GM21390 (cell line): Measurements from ENCODE around the gene OR7G1.

Experiments used
- ATAC-seq: cut with Tn5 transposase; IDR thresholded peaks from one replicate; pipeline ENCODE4 v1.9.1; 2021; ENCODE audit not compliant: unreplicated experiment

OR7G1 gene

GRCh38 chr19:9115307-9115813 lies at the start of gene OR7G1:
Gene OR7G1, minus strand, starts transcription at chr19:9115763. Its CDS starts 0 bp downstream, at chr19:9115763.
- no peak for ATAC-seq

- no peak for ATAC-seq
Observed at GRCh38 chr19:9165261-9165660, 49.7 kb upstream of the OR7G1 start.

DNA sequence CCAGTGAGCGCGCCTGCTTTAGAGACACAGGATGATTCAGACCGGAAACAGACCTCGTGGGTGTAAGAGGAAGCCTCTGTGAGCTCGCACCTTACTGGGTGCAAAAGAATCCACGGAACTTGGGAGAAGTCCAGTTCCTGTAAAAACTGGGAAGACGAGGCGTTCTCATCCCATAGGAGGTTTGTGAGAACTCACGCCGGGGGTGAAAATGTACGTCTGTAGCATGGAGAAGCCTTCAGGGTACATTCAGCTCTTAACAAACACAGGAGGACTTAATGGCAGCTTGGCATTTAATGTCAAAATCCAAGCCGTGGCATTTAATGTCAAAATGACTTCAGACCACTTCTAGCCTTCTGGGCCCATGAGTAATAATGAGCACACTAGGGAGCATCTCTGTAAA lies 45.9 kb upstream of the OR7G1 start:
- no peak for ATAC-seq

DNA sequence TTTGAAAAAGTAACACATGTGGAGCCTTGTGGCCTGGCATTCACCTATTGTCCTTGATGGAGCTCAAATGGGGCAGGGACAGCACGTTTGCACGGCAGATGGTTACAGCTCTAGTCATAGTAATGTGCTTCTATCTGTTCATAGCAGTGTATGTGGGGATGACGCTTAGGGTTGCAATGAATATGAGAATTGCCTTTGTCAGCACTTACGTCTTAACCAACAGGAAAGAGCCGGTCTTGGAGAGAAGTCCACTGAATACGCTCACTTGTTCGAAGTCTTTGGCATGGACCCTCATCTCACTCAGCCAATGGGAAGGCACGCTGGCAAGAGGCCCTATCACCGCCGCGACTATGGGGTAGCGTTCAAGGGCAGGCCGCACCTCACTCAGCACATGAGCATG lies 44.3 kb upstream of the OR7G1 start:
- no peak for ATAC-seq

GRCh38 chr19:9156304-9156703 lies 40.7 kb upstream of the OR7G1 start:
- no peak for ATAC-seq

DNA sequence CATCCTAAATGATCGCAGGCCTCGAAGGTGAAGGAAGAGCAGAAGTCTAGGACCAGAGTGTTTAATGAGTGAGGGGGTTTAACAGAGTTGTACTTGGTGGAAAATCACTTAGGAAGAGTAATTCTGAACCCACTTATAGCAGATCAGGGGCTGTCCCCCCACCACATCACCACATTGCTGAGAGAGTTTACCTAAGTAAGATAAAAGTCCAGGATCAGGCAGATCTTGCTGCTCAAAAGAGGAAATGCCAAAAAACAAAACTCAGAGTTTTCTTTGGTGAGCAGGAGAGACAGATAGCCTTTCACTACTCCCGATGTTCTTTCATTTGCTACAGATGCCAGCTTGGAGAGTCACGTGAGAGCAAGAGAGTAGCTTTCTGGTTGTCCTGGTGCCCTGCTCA lies 40.0 kb upstream of the OR7G1 start:
- ATAC-seq: no peak

- no peak for ATAC-seq
Observed at GRCh38 chr19:9151367-9151766, 35.8 kb upstream of the OR7G1 start.

DNA sequence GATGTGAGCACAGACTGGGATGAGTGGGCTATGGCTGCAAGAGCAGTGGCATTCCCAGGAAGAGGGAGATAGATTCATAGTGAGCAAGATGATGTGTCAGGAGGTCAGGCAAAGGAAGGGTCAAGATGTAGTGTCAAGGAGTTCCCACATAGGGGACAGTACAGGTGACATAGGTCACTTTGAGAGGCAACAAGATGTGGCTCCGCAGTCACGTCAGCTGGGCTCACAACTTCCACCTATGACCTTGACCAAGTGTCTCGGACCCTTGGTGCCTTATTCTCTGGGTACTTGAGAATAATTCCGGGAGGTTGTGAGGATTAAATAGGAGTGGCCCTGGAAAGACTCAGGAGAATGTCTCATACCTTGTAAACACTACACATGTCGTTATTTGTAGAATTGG lies 35.1 kb upstream of the OR7G1 start:
- ATAC-seq: no peak

DNA sequence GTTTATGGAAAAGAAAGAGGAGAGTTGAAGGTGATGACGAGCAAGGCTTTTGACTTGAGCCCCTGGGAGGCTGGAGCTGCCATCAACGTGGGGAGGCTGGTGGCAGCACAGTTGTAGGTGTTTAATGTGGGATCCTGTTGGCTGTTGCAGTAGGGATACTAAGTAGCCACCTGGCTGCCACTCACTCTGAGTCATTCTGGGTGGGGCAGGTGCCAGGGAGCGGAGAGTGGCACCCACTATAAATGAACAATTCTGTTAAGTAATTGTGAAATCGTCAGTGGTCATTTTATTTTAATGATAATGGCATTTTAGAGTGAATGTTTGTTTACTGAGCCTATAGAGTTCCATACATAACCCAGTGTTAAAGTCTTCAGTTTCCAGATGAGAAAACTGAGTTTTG lies 34.4 kb upstream of the OR7G1 start:
- ATAC-seq: no peak

DNA sequence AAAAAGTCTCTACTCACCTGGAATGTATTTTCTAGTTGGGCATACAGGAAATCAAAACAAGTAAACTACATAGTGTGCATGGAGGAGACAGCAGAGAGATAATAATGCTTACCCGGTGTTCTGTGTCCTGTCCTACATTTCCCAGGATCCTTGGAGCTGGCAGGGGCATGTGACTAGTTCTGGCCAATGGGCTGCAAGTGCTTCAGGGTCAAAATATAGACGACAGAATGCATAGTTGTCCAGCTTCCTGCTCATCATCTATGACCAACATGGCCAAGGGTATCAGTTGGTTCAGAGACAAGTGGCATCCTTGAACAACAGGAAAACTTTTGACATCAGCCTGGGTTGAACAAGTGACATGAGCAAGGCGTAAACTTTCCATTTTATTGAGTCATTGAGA lies 33.1 kb upstream of the OR7G1 start:
- no peak for ATAC-seq

DNA sequence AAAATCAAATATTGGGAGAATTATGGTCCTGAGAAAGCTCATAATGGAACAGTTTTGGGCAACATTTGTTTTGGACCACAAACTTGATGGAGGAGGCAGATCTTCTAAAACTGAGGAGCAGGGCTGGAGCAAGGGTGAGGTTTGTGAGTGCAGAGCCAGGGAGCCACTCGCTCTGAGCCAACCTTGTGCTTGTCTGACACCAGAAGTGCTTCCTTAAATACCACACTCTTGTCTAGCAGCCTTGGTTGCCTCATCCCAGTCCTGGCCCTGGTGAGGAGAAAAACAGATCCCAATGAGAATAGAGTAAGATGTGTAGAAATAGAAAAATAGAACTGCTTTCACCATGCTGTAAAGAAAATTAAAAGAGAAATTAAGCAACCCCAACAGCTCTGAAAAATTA lies 31.3 kb upstream of the OR7G1 start:
- no peak for ATAC-seq

DNA sequence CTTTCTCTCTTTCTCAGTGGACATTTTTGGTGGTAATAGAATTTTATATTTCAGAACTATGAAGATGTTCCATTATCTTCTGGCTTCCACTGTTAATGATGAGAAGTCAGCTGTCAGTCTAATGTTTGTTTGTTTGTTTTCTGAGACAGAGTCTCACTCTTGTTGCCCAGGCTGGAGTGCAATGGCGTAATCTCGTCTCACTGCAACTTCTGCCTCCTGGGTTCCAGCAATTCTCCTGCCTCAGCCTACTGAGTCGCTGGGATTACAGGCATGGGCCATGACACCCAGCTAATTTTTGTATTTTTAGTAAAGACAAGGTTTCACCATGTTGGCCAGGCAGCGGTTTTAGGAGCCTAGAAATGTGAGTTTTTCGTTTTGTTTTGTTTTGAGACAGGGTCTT lies 29.4 kb upstream of the OR7G1 start:
- ATAC-seq: no peak

DNA sequence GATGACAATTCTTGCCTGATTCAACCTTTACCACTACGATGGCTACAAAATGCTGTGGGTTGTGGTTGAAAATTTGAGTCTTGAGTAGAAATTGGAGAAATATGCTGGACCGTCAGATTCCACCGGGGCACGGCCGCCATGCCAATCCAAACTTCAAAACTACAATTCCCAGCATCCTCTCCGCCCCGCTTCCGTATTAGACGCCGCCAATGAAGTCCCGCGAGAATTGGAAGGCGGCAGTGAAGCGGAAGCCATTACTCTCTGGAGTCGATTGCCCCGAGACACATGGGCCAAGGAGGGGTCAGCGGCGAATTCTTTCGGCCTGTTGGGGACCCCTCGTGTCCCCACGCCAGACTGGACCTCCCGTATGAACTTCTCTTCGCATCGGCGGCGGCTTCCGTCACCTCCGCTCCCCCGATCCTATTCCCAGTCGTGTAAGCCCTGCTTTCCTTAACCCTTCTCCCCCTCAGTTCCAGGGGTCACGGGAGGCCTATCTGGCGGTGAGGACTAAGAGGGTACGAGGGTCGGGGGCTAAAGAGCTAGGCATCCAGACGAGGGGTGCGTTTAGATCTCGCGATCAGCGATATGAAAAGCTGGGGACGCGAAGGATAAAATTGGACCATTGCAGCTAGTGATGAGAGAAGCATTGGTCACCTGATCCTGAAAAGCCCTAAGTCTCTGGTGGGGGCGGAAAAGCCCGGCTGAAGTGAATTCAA lies 24.8 kb upstream of the OR7G1 start, which contains the start of gene ZNF317:
Gene ZNF317, plus strand, starts transcription at position 239 of the 716 bp plus-strand sequence. CDS start 15,620 bp downstream, outside the sequence.
- peak; percentile 95 for ATAC-seq

- peak; percentile 24 for ATAC-seq
Observed at GRCh38 chr19:9139609-9140158, 24.1 kb upstream of the OR7G1 start.

DNA sequence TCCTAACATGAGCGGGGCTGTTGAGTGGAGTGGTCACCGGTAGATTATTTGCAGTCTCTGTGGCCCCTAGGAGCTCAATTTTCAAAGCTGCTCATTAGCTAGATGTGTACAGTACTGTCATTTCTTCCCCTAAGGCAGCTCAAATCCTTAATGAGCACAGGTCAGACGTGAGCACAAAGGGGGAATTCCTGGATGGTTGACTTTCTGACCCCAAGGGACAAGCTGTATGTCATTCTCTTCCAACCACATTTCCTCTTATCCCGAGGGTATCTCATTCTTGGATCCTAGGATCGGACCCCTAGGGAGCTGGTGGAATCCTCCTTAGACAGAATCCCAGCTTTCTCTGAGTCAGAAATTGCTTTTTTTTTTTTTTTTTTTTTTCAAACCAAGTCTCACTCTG lies 16.9 kb upstream of the OR7G1 start:
- no peak for ATAC-seq

DNA sequence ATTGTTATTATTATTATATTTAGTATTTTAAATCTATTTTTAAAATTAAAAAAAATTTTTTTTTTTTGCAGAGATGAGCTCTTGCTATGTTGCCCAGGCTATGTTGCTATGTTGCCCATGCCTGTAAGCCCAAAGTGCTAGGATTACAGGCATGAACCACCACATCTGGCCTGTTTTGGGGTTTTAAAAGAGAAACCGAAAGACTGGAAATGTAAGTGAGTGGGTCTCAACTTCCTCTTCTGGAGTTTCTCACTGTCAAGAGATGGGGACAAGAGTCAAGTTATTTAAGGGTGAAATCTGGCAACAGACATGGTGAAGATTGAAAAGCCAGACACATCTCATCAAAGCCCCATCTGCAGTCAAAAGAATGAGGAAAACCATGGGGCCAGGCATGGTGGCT lies 15.4 kb upstream of the OR7G1 start:
- no peak for ATAC-seq

- ATAC-seq: no peak
Observed at GRCh38 chr19:9128171-9128570, 12.6 kb upstream of the OR7G1 start.

DNA sequence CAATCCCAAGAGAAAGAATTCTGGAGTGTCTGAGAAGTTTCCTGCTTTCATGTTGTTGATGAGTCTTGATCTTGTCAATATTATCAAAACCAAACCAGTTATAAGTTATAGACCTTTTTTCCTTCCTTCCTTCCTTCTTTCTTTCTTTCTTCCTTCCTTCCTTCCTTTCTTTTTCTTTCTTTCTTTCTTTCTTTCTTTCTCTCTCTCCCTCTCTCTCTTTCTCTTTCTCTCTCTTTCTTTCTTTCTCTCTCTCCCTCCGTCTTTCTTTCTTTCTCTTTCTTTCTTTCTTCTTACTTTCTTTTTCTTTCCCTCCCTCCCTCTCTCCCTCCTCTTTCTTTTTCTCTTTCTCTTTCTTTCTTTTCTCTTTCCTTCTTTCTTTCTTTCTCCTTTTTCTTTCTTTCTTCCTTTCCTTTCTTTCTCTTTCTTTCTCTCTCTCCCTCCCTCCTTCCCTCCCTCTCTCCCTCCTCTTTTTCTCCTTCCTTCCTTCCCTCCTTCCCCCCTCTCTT lies 11.4 kb upstream of the OR7G1 start, which contains the start of gene OR7G3:
Gene OR7G3, minus strand, starts transcription at position 51 of the 506 bp plus-strand sequence. Its CDS starts 0 bp downstream, at position 51.
- ATAC-seq: no peak

GRCh38 chr19:9116547-9116946 lies 984 bp upstream of the OR7G1 start:
- ATAC-seq: no peak

GRCh38 chr19:9109959-9110358 lies 5.6 kb downstream of the OR7G1 start:
- no peak for ATAC-seq

- ATAC-seq: no peak
Observed at GRCh38 chr19:9107375-9107774, 8.2 kb downstream of the OR7G1 start, which contains the start of gene OR7G2. Gene OR7G2, minus strand, starts transcription at chr19:9107475. Its CDS starts 4,232 bp downstream, at chr19:9103243.

GRCh38 chr19:9086761-9087160 lies 28.8 kb downstream of the OR7G1 start, which contains the start of gene OR1M1:
Gene OR1M1, plus strand, starts transcription at chr19:9087061. Its CDS starts 6,184 bp downstream, at chr19:9093245.
- ATAC-seq: no peak
